GM18507 (cell line): Measurements from ENCODE around the gene ATP5ME.
"Not testable (repeated sequence)": the region's sequence is repeated elsewhere in the genome, so short reads cannot be mapped to it uniquely, and the experiment has no call there.

Experiments used
- DNase-seq: peaks from one replicate; pipeline ENCODE4 v3.0.0; 2011; ENCODE audit warnings: low read depth; ENCODE audit not compliant: insufficient read length; ENCODE audit errors: extremely low spot score
- FAIRE-seq: peaks from 2 replicates; lab custom pipeline; 2011; peaks lifted over from hg19 to GRCh38; lab: Jason Lieb, UNC

ATP5ME gene

DNA sequence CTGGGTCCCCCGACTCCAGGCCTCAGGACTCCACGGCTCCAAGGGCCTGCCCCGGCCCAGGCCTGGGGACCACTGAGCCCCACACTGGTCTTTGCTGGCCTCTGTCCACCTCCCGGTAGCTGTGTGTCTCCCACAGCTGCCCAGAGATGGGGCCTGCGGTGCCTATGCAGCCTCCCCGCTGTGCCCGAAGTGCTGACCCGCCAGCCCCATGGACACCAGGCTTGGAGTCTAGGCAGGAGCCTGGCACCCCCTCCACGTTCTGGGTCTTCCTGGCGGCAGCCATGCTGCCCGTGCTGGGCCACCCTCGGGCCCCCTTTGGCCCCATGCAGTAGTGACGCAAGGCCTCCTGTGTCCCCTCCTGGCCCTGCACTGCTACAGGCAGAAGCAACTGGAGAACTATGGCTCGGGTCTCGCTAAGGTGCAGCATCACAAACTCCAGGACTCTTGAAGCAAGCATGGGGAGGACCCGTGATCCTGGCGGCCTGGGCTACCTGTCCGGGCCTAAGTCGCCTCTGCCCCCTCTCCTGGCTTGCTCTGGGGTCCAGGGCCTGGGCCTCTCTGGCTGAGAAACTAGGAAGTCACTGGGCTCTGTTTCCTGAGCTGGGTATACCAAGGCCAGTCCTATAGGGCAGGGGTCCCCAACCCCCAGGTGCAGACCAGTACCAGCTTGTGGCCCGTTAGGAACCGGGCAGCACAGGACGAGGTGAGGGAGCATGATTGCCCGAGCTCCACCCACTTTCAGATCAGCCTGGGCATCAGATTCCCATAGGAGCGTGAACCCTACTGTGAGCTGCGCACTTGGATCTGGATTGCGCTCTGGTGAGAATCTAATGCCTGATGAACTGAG lies 1.2 kb upstream of the ATP5ME start:
- DNase-seq (no peak), FAIRE-seq (no peak)

DNA sequence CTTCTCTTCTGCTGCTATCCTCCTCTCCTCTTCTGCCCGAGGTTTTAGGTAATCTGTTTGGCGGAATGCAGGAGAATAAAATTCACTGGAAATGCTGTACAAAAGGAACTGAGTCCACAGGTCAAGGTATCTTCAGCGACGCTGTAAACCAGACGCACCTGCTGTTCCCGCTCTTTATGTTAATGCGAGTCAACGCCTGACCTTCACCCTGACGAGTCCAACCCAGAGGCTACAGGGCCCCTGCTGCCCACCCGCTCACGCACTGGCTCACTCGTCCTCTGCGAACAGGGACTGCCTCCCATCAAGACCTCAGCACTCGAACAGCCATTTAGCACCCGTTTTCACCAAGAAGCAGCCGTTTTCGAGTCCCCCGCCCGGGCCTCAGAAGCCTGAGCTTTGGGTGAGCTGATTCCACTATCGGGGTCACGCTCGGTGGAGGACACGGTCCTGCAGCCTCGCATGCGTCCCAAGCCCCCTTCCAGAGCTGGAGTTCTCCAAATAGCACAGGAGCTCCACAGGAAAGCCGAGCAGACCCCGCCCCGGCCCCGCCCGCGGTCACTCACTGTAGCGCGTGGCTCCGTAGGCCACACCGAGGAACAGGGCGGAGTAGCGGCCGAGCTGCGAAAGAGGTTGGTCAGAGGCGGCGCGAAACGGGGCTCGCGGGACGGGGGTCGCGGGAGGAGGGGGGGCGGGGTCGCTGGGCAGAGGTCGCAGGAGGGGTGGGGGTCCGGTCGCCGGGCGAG lies 556 bp downstream of the ATP5ME start:
- FAIRE-seq = no peak
- no peak for DNase-seq

DNA sequence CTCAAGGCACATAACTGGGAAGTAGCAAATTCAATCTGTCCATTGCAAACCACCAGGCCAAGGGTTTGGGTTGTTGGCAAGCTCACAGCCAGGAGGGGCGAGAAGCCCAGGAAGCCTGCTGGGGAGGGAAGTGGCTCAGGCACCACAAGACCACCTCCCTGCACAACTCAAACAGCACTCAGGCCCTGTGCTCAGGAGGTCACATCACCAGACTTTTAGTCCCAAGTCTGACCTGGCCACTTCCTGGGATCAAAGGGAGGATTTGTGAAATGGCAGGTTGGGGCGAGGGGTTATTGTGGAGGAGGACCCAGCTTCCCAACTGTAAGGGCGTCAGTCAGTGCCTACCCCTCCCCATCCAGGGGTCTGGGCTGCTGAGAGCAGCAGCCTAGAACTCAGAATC lies 2.3 kb downstream of the ATP5ME start:
- FAIRE-seq (no peak), DNase-seq (no peak)

DNA sequence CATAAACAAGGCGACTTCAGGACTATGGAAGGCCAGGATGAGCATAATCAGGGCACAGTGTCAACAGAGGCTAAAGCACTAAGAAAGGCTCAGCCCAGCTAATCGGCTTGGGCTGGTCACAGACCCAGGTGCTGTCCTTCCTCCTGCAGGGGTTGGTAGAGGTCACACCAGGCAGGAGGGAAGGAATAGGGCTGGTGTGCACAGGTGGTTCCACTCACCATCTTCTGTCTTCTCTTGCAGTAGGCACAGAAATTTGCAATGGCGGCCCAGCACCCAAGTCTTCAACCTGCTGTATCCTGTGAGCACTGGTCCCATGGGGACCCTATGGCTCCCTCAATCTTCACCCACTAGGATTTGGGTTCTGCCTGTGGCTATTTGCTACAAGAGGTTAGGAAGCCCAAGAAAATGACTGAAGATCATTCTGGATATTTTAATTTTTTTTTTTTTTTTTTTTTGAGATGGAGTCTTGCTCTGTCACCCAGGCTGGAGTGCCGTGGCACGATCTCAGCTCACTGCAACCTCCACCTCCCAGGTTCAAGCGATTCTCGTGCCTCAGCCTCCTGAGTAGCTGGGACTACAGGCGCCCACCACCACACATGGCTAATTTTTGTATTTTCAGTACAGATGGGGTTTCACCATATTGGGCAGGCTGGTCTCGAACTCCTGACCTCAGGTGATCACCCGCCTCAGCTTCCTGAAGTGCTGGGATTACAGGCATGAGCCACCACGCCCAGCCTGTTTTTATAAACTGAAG lies 4.1 kb downstream of the ATP5ME start:
- FAIRE-seq, DNase-seq: not testable (repeated sequence)

GRCh38 chr4:668219-668618 lies 5.9 kb downstream of the ATP5ME start:
- not testable (repeated sequence) for DNase-seq, FAIRE-seq

- FAIRE-seq = no peak
- no peak for DNase-seq
Observed at GRCh38 chr4:667545-667925, 6.5 kb downstream of the ATP5ME start.

DNA sequence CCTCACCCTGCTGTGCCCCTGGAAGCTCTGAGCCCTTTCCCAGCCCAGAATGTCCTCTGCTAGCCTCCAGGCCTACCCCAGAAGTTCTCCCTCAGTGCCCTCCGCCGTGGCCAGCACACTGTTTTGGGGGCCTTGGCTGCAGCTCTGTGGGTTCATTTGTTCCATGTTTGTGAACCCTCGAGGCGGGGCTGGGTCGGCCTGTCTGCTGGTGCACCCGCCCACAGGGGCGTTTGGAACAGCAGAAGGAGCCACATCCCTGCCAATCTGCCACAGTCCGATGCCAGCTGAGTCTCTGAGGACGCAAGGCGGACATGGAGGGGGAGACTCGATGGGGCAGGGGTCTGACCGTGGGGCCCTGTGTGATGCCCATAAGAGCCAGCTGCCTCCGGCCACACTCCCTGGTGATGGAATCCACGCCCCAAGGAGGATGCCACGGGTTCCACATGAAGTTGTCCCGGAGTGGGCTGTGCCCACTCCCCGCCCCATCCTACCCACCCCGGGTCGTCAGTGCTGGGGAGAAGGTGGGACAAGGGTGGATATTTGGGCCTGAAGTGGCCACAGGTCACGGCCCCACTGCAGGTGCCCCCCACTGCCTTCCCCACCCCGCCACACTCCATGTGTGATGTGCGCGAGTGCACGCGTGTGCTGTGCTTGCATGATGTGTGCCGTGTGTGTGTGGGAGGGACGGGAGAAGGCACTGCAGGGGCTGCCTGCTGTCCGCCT lies 7.1 kb downstream of the ATP5ME start:
- no peak for FAIRE-seq

DNA sequence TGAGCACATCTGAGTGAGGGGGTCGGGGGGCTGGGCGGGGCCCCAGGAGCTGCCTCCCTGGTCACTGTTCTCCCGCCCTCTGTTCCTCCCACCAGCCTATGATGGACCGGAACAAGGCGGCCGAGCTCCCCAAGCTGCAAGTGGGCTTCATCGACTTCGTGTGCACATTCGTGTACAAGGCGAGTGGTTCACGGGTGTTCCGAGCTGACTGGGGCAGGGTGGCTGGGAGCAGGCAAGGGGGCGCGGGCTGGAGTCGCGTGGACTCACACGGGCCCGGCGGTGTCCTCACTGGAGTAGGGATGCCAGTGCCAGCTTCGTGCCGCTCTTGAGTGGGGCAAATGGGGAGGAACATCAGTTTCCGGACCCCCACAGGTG lies 7.7 kb downstream of the ATP5ME start:
- FAIRE-seq (no peak), DNase-seq (no peak)

More for the DNA sequence above, 7.1 kb downstream of the ATP5ME start:
- no peak for DNase-seq

- no peak for FAIRE-seq
- no peak for DNase-seq
Observed at GRCh38 chr4:665751-666435, 8.2 kb downstream of the ATP5ME start.

DNA sequence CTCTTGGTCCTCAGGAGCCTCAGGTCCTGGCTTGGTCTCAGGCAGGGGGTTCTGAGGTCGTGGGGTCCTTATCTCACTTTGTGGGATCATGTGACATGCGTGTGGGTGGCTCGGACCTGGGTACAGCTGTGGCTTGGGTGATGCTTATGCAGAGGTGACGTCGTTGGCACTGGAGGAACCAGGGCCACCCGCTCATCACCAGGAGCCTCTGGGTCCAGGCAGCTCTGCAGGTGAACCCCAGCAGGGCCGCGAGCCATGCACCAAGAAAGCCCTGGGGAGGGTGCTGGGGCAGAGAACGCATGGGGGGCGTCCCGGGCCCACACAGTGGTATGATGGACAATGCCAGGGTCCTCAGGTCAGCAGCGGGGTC lies 8.7 kb downstream of the ATP5ME start:
- FAIRE-seq (no peak), DNase-seq (no peak)

DNA sequence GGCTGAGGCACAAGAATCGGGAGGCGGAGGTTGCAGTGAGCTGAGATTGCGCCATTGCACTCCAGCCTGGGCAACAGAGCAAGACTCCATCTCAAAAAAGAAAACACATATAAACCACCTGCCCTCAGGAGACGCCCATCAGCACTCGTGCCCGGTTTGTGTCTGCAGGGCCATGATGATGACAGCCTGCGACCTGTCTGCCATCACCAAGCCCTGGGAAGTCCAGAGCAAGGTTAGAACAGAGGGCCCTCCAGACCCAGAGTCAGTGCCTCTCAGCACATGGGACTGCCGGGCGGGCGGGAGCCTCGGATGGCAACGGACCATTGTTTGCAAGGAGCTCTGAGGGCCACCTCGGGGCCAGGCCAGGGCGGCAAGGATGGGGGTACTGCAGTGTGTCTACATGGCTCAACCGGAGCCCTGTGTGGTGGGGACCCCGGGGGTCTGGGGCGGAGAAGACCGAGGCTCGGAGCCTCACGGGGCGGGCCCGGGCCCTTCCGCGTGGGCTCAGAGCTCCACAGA lies 9.3 kb downstream of the ATP5ME start:
- FAIRE-seq = no peak
- DNase-seq = no peak

DNA sequence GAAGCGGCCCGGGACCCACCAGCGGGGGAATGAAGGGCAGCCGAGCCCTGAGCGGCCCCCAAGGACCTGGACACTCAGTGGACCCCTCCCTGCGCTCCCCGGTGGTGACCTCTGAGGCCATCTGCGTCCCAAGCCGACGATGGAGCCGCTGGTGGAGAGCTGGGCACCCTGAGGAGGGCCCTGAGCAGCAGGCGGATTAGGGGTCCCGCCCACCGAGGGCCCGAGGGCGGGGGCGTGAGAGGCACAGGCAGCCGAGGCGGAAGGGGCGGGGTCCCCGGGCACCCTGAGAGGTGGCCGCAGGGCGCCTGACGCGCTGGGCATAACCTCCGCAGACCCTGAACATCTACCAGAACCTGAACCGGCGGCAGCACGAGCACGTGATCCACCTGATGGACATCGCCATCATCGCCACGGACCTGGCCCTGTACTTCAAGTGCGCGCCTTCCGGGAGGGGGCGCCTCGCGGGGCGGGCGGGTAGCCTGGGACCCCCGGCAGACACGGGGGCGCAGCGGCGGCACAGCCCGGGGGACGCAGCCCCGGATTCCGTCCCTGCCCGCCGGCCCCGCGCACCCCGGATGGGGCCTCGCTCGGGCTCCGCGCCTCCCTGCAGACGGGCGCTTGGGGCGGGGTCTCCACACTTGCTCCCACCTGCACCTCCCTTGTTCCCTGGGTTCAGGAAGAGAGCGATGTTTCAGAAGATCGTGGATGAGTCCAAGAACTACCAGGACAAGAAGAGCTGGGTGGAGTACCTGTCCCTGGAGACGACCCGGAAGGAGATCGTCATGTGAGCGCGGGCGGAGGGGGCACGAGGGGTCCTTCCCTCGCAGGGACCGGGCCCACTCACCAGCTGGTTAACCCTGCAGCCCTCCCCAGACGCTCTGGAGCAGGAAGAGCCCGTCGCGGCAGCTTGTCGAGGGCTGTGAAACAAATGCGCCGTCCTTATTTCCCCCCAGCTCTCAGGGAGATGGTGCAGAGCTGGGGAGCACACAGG lies 10.3 kb downstream of the ATP5ME start:
- peak; percentile 56 for FAIRE-seq
- peak; percentile 51 for DNase-seq

DNA sequence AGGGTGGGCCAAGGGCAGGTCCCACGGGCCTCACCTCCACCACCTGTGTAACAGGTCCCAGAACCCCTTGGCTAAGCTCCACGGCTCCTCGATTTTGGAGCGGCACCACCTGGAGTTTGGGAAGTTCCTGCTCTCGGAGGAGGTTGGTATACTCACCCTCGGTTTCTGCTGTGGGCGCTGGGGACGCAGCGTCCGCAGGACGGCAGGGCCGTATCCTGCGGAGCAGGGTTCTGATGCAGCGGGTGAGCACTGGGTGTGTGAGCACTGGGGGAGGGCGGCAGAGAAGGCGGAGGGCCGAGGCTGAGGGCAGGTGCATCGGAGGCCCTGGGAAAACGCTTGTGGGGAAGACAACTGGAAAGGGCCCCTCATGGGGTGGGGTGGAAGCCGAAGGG lies 11.0 kb downstream of the ATP5ME start:
- DNase-seq = no peak
- no peak for FAIRE-seq

GRCh38 chr4:661881-662761 lies 12.0 kb downstream of the ATP5ME start:
- no peak for DNase-seq
- FAIRE-seq = no peak

DNA sequence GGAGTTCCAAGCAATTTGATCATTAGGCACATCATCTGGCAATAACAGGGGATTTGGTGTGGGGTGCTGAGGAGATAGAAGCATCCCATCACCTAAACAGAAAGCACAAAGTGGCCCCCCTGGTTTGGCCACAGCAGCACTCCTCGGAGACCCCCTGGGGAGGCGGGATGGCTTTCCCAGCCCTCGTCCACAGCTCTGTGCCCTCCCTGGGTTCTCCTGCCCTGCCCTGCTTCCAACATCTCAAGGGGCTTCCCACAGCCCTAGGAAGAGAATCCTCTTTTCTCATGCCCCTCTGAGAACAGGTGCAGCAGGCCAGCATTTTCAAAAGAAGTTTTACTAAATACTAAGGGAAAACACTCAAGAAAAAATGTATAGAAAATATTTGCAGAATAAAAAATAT lies 12.8 kb downstream of the ATP5ME start:
- DNase-seq (no peak), FAIRE-seq (no peak)

DNA sequence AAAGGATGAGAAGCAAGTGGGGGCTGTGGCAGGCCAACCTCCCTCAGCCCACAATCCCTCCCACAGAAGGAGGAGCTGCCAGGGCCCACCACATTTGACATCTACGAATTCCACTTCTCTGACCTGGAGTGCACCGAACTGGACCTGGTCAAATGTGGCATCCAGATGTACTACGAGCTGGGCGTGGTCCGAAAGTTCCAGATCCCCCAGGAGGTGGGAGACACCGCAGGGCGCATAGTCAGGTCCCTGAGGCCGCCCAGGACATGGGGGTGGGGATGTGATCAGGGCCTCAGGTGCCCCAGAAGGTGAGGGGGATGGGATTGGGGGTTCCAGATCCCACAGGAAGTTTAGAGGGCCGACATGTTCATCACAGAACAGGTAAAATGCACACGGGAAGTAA lies 13.7 kb downstream of the ATP5ME start:
- FAIRE-seq = no peak
- no peak for DNase-seq

DNA sequence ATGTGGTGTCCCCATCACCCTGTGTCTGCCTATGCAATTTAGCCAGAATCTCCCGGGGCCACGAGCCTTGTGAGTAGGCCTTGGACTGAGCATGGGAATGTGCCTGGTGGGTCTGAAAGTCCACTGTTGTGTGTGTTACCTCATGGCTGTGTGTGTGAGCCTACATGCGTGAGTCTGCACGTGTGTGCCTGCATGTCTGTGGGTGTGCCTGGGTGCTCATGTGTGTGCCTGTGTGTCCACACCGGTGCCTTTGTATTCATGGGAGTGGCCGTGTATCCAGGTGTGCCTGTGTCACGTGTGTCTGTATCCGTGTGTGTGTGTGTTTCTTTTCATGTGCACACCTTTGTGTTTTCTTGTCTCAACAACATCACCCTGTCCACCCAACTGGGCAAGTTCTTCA lies 14.2 kb downstream of the ATP5ME start:
- FAIRE-seq (no peak), DNase-seq (no peak)
